Fibroblast of upper back skin (primary cell): ENCODE results near the gene FAM78A.
"Not testable (repeated sequence)": the region's sequence is repeated elsewhere in the genome, so short reads cannot be mapped to it uniquely, and the experiment has no call there.

Experiments used
- DNase-seq: peaks from one replicate; pipeline ENCODE4 v3.0.0-alpha.2; 2013

The FAM78A gene

DNA sequence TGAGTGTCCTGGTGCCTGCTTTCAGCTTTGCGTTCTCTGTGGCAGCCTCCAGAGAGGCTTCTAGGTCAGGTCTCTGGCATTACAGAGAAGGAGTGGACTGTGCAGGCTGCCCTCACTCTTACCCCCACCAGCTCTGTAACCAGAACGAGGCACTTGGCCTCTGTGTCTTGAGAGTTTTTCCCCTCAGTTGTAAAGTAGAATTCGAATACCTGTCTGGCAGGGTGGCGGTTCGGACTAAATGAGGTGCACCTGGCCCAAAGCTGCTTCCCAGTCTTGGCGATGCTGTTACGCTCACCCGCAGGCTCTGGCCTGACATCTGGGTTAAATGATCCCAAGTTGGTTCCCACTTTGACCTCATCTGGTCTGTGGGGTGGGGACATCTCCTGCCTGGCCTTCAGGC, 40.1 kb downstream of the FAM78A start:
- no peak for DNase-seq

DNA sequence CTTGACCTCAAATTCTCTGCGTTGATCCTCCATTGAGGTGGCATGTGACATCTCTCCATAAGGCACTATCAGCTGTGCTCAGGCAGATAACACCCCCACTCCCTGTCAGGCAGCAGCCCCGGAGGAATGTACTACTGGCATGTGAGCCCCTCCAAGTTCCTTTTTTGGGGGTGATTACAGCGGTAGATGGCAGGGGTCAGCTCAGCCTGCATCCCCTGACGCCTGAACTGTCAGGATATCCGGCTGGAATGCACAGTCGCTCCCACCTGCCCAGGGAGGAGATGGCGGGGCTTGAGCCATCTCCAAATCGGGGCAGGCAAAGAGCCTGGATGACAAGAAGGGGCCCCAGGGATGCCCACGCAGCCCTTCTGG, 40.8 kb downstream of the FAM78A start:
- no peak for DNase-seq

GRCh38 chr9:131234799-131235479, 41.4 kb downstream of the FAM78A start:
- no peak for DNase-seq

DNA sequence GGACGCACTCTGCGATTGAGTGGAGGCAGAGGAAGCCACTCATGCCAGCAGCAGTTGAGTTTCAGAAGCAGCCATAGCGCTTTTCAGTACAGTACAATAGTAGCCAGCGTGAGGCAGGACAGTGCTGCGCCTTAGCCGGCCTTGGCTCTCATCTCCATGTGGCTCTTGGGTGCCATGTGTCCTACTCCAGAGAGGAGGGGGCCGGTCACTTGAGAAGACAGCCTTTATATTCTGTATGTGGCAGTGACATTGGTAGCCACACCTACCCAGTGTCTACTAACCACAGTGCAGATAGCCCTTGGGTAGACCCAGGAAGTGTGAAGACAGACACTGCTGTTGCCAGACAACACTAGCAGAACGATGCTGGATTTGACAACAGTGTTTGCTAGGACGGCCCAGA, 42.3 kb downstream of the FAM78A start:
- no peak for DNase-seq

DNA sequence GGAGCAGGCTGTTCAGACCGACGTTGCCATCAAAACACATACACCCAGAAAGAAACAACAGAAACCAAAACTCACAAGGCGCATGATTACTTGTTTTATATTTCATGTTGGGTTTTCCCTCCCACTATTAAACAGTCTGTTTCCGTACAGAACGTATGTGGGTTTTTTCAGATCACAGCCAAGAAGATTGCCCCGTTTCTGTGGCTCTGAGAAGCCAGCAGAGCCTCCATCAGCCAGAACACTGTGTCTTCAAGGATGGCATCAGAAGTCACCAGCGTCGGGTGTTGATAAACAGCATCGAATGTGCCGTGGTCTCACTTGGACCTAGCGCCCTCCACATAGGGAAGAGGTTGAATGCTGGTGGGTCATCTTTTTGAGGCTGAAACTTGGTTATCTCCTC, 42.8 kb downstream of the FAM78A start:
- DNase-seq = no peak

DNA sequence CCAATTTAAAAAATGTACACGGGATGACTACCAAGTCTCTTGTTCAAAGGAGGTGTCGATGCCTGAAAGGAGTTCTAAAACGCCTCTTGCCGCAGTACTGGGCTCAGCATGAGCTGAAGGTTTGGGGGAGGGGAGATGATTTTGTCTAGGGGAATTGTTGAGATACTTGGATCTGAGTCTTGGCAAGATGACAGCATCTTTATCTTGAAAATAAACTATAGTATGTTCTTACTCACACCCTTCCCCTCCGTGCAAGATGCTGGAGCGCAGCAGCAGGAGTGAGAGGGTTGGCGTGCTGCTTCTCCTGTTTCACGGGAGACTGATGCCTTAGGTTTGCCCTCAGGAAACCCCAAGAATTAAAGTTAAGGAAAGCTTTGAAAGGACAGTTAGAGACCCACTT, 47.3 kb downstream of the FAM78A start:
- peak; percentile 70 for DNase-seq

DNA sequence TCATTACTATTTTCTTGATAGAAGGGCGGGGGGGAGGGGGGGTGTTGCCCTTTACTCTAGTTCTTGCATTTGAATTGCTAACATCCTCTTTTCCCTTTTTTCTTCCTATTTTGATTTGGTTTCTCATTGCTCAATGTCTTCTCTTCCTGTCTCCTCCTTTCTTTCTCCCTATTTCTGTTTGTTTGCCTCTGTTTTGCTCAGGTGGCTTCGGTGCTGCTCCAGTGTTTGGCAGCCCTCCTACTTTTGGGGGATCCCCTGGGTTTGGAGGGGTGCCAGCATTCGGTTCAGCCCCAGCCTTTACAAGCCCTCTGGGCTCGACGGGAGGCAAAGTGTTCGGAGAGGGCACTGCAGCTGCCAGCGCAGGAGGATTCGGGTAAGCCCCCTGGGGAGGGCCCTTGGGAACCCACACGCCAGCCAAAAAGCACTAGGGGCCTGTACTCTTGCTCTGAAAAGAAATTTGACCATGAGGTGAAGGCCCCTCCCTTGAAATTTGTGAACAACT, 48.3 kb downstream of the FAM78A start:
- DNase-seq = no peak

- no peak for DNase-seq
Measured at GRCh38 chr9:131227112-131227958, 49.0 kb downstream of the FAM78A start.

DNA sequence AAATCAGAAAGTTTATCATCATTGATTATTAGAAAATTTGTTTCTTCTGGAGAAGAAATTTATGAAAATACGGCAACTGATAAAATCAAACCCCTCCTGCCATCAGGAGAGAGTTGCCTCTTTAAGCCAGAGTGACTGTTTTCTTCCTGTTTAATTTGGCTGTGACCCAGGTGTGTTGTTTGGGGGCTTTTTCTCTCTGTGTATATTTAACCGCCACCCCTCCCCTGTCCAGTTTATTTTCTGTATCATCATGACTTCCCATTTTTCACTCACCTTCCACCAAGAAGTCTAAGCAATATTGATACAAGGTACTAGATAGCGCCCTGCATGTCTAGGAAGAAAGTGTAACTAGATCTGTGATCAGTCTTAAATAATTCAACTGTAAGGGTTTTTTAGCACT, 50.1 kb downstream of the FAM78A start:
- no peak for DNase-seq

GRCh38 chr9:131222460-131222859, 53.9 kb downstream of the FAM78A start:
- no peak for DNase-seq

- no peak for DNase-seq
Measured at GRCh38 chr9:131220485-131220884, 55.8 kb downstream of the FAM78A start.

- no peak for DNase-seq
Measured at GRCh38 chr9:131218370-131218769, 57.9 kb downstream of the FAM78A start.

GRCh38 chr9:131217331-131218031, 58.8 kb downstream of the FAM78A start:
- DNase-seq = no peak

DNA sequence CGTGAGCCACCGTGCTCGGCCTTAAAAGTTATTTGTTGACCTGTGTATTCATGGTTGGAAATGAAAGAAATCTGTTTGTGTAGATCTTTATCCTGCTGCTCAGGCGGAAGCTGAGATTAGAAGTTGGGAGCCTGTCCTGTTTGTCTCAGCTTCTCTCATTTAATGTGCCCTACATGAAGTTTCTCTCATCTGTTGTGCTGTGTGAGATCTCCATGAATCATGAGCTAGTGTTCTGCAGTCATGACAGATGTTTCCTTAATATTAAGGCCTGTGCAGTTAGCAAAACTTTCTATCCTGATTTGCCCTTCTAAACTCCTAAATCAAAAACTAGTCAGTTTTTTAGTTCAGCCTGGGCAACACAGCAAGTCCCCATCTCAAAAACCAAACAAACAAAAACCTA, 59.5 kb downstream of the FAM78A start:
- no peak for DNase-seq

DNA sequence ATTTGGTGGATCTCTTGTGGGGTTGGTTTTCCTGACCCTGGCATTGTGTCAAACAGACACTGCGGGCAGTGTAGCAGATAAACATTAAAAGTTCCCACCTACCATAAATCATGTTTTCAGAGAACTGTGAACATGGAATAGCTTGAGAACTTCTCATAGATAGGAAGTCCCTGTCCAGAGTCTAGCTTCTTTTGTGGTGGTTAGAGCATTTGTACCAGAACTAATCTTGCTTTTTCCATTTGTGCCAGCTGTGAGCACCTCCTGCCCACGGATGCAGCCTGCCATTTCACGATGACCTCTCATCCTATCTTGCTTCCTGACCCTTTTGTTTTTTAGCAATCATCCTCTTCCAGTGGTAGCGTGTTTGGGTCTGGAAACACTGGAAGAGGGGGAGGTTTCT, 61.4 kb downstream of the FAM78A start:
- DNase-seq = no peak

GRCh38 chr9:131214286-131214856, 61.9 kb downstream of the FAM78A start:
- peak; percentile 34 for DNase-seq

- not testable (repeated sequence) for DNase-seq
Measured at GRCh38 chr9:131211920-131212319, 64.4 kb downstream of the FAM78A start.
